HCT116 (cell line): ENCODE data around the gene NFATC1. TPM values are rescaled to one million over a fixed set of nuclear protein-coding genes. Genes with fewer than 3 reads are reported as not detected.

Source experiments
- ATAC-seq: fragments of 200-7000 bp; cut with Tn5 transposase; 2 replicates; pipeline ENCODE4 v1.9.1; 2020; ENCODE audit warnings: mild to moderate bottlenecking, moderate library complexity
- BruUV-seq: library from RNA; stranded (reverse); fragments of 400-500 nt; replicated peaks from 2 replicates; lab custom pipeline; 2021; lab: Mats Ljungman, UMichigan
- CTCF ChIA-PET: fragments of 300-600 bp; sonication (Branson Sonifier 250); formaldehyde crosslinking; loops from one replicate; lab custom pipeline; 2021; ENCODE audit warnings: antibody characterized with exemption; lab: Charles Lee
- POLR2A ChIA-PET: fragments of 300-600, 350-600 bp; sonication (Branson Sonifier 250); formaldehyde crosslinking; loops from one replicate; lab custom pipeline; 2021; ENCODE audit warnings: antibody characterized with exemption; lab: Charles Lee
- RAD21 ChIA-PET, 2 experiments: fragments of 300-600 bp; sonication (Branson Sonifier 250); formaldehyde crosslinking; loops; one replicate each; lab custom pipeline; 2023; ENCODE audit warnings: low total read pairs in 2 of 2; ENCODE audit not compliant: uncharacterized antibody in 2 of 2, unreplicated experiment in 2 of 2, low non-redundant PET in 1 of 2; lab: Charles Lee
- DNase-seq: peaks from one replicate; pipeline ENCODE4 v3.0.0-alpha.2; 2010; ENCODE audit warnings: low read depth, low spot score
- H2AFZ ChIP-seq: fragments of 200-600 bp; shearing (Covaris generic), sonication (generic); 2 replicates; pipeline ENCODE4 v1.6.1; 2017; ENCODE audit warnings: low read depth, mixed run types, mixed read lengths, antibody characterized with exemption, low read length; ENCODE audit not compliant: poor library complexity, severe bottlenecking
- H3K27ac ChIP-seq: 2 replicates; pipeline ENCODE4 v1.5.1; 2012; ENCODE audit warnings: low read depth, low read length
- H3K27me3 ChIP-seq: fragments of 200-600 bp; sonication (generic); 2 replicates; pipeline ENCODE4 v1.6.1; 2016; ENCODE audit warnings: mixed run types, low read length, mixed read lengths; ENCODE audit not compliant: insufficient read depth
- H3K36me3 ChIP-seq, 2 experiments: fragments of 200-500 bp in 1 of 2; fragments of 200-600 bp in 1 of 2; sonication (Bioruptor generic) in 1 of 2; sonication (generic) in 1 of 2; 2 replicates each; pipeline versions ENCODE4 v1.5.1 to v1.6.1; 2014 to 2016; ENCODE audit warnings: low read length in 2 of 2, inconsistent platforms in 1 of 2, mixed read lengths in 1 of 2, mixed run types in 1 of 2; ENCODE audit not compliant: insufficient read depth in 2 of 2, control insufficient read depth in 1 of 2
- H3K4me1 ChIP-seq, 2 experiments: fragments of 200-600 bp in 1 of 2; sonication (generic) in 1 of 2; 2 replicates each; pipeline versions ENCODE4 v1.5.1 to v1.6.1; 2012 to 2017; ENCODE audit warnings: low read length in 2 of 2, inconsistent platforms in 1 of 2, mild to moderate bottlenecking in 1 of 2, mixed read lengths in 1 of 2, mixed run types in 1 of 2, moderate library complexity in 1 of 2; ENCODE audit not compliant: insufficient read depth in 2 of 2, control insufficient read depth in 1 of 2
- H3K4me2 ChIP-seq: fragments of 200-600 bp; sonication (generic); 2 replicates; pipeline ENCODE4 v1.6.1; 2017; ENCODE audit warnings: mixed run types, low read length, mixed read lengths
- H3K4me3 ChIP-seq, 2 experiments: fragments of 200-600 bp in 1 of 2; sonication (generic) in 1 of 2; replicated peaks in 1 of 2; 2 replicates each; pipeline ENCODE4 v1.5.1; 2011 to 2016; ENCODE audit warnings: low read length in 2 of 2, control low read depth in 1 of 2, low read depth in 1 of 2, mild to moderate bottlenecking in 1 of 2, mixed read lengths in 1 of 2, mixed run types in 1 of 2
- H3K79me2 ChIP-seq: fragments of 200-600 bp; sonication (generic); 2 replicates; pipeline ENCODE4 v1.6.1; 2017; ENCODE audit warnings: mild to moderate bottlenecking, mixed run types, low read length, moderate library complexity, mixed read lengths; ENCODE audit not compliant: insufficient read depth
- H3K9ac ChIP-seq: fragments of 200-600 bp; sonication (generic); 2 replicates; pipeline ENCODE4 v1.6.1; 2016; ENCODE audit warnings: low read length, mixed read lengths
- H3K9me2 ChIP-seq: fragments of 200-600 bp; sonication (generic), shearing (Covaris generic); 2 replicates; pipeline ENCODE4 v1.6.1; 2017; ENCODE audit warnings: mixed run types, mild to moderate bottlenecking, moderate library complexity; ENCODE audit not compliant: insufficient read depth
- H3K9me3 ChIP-seq, 2 experiments: fragments of 200-500 bp in 1 of 2; fragments of 200-600 bp in 1 of 2; sonication (Bioruptor generic) in 1 of 2; sonication (generic) in 1 of 2; 2 replicates each; pipeline ENCODE4 v1.6.1; 2014 to 2017; ENCODE audit warnings: low read length in 2 of 2, mixed read lengths in 2 of 2, inconsistent platforms in 1 of 2, low read depth in 1 of 2, mild to moderate bottlenecking in 1 of 2, mixed run types in 1 of 2, moderate library complexity in 1 of 2; ENCODE audit not compliant: control insufficient read depth in 1 of 2, insufficient read depth in 1 of 2
- H4K20me1 ChIP-seq: fragments of 200-600 bp; sonication (generic), shearing (Covaris generic); 2 replicates; pipeline ENCODE4 v1.6.1; 2017; ENCODE audit warnings: mixed run types, mild to moderate bottlenecking, moderate library complexity; ENCODE audit not compliant: insufficient read depth
- EGR1 ChIP-seq: IDR thresholded peaks from 2 replicates; pipeline ENCODE4 v1.6.1; 2012; ENCODE audit warnings: low read depth
- ELF1 ChIP-seq: IDR thresholded peaks from 2 replicates; pipeline ENCODE4 v1.6.1; 2012; ENCODE audit warnings: low read depth, borderline replicate concordance
- EZH2 ChIP-seq: fragments of 200-600 bp; sonication (generic); IDR thresholded peaks from 2 replicates; pipeline ENCODE4 v1.6.1; 2017; ENCODE audit warnings: antibody characterized with exemption, mixed run types
- FOSL1 ChIP-seq: IDR thresholded peaks from 2 replicates; pipeline ENCODE4 v1.6.1; 2012; ENCODE audit warnings: low read depth
- POLR2A ChIP-seq: IDR thresholded peaks from 2 replicates; pipeline ENCODE4 v1.7.0; 2011; ENCODE audit warnings: borderline replicate concordance; ENCODE audit not compliant: insufficient read depth, insufficient read length; ENCODE audit errors: extremely low read depth
- RAD21 ChIP-seq: IDR thresholded peaks from 2 replicates; pipeline ENCODE4 v1.6.1; 2012; ENCODE audit warnings: low read depth, mild to moderate bottlenecking
- SP1 ChIP-seq: IDR thresholded peaks from 2 replicates; pipeline ENCODE4 v1.6.1; 2012; ENCODE audit warnings: low read depth
- SRF ChIP-seq: IDR thresholded peaks from 2 replicates; pipeline ENCODE4 v1.6.1; 2012; ENCODE audit warnings: low read depth
- YY1 ChIP-seq: IDR thresholded peaks from 2 replicates; pipeline ENCODE4 v1.6.1; 2011; ENCODE audit warnings: low read length, low read depth, moderate library complexity, mild to moderate bottlenecking; ENCODE audit not compliant: insufficient replicate concordance; ENCODE audit errors: extremely low read depth
- intact Hi-C: fragments of 100-400 bp; cut with micrococcal nuclease; formaldehyde crosslinking; loops from 2 replicates; pipeline ENCODE4 v1.10.0; 2022
- total RNA-seq: library from RNA; stranded (reverse); gene quantifications from one replicate; pipeline ENCODE4 v1.2.1, GENCODE V29; 2021; ENCODE audit not compliant: unreplicated experiment
- TF ChIP-seq, protein P1 (sequence below): IDR thresholded peaks from 2 replicates; pipeline ENCODE4 v1.6.1; 2012

NFATC1 gene
- total RNA-seq, 1 experiment from 2014 or later: 20.8 TPM

- Histone ChIP-seq H3K4me3 (peak overlapping the region; percentile 43 to 59), H3K4me1 (peaks cover 8 to 33% of the 10 kb centered on the region in 2 experiments; a peak in 3 of 4 replicates), H3K79me2 (no peaks in the 10 kb centered on the region; the same call in 1 of the 2 replicates), H3K27me3 (no peaks in the 10 kb centered on the region), H3K36me3 (no peaks in the 10 kb centered on the region), H3K9me3 (no peaks in the 10 kb centered on the region), H4K20me1 (no peaks in the 10 kb centered on the region)
- ATAC-seq: no peak
- ChIA-PET RAD21 (no interaction called here), CTCF (interaction anchor here (1.3 kb wide), 1 partner anchor 14 kb away, joined by 3 read pairs; no protein-coding TSS in a partner anchor)
- TF ChIP-seq SP1 (no peak), RAD21 (no peak), EZH2 (no peak), ELF1 (no peak), SRF (no peak), POLR2A (no peak), FOSL1 (no peak), EGR1 (no peak), YY1 (no peak)
- TF ChIP-seq, protein P1, sequence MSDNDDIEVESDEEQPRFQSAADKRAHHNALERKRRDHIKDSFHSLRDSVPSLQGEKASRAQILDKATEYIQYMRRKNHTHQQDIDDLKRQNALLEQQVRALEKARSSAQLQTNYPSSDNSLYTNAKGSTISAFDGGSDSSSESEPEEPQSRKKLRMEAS: no peak
- TF ChIP-seq, all 23 proteins: peak for 0
- Histone ChIP-seq H3K27ac (peak overlapping the region; percentile 57; the same call in 1 of the 2 replicates), H3K4me2 (peak overlapping the region; percentile 87), H3K9me2 (no peaks in the 10 kb centered on the region), H3K9ac (peak overlapping the region; percentile 77), H2AFZ (no peak overlapping the region)
- POLR2A ChIA-PET: interaction anchor here (0.7 kb wide), 1 partner anchor 285 kb away, joined by 3 read pairs; no protein-coding TSS in a partner anchor
- no TSS peak for BruUV-seq
- DNase-seq: no peak
- intact Hi-C loops: no loop called here
Observed at GRCh38 chr18:79393181-79393634, 2.5 kb upstream of the NFATC1 start.
